ENCODE measurements around the gene PCNT. TPM values are rescaled to one million over a fixed set of nuclear protein-coding genes. Genes with fewer than 3 reads are reported as not detected.

PCNT gene
- total RNA-seq, 4 donors from 2014 or later: 42.8 to 58.6 (median 45.9) TPM

DNA sequence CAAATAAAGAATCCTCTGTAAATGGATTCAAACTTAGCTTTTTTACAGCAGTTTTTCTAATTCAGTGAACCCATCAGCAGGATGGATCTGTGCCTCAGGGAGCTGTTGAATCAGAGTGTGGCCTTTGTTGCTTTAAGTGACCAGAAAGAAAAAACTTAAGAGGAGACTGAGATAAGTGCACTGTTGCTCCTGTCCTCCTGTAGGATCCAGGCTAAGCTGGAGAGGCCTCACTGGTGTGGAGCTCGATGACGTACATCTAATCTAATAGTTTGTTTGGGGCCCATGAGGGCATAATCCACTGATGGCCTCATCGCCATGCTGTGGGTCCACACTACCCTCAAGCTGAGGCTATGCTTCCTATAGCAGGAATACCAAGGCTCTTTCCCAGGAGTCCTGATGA, 145.3 kb downstream of the PCNT start:
- Histone ChIP-seq H3K9me3 (no peaks in the 10 kb centered on the region), H3K36me3 (peaks cover 0 to 7% (median 0%) of the 10 kb centered on the region in 3 donors), H3K27ac (no peak overlapping the region), H3K4me1 (peaks cover 0 to 20% (median 2%) of the 10 kb centered on the region in 4 donors), H3K27me3 (no peaks in the 10 kb centered on the region), H3K4me3 (no peak overlapping the region)
- 81 to 84% methylated on average over 3 of the region's 3 CpGs for whole genome bisulfite sequencing, 2 donors
- no peak for DNase-seq (ENCODE audit: low spot score in 2 of 2)
- TF ChIP-seq CTCF (IDR thresholded peaks at IDR 0.05) (no peak), EP300 (IDR thresholded peaks at IDR 0.05) (no peak), POLR2A (IDR thresholded peaks at IDR 0.05) (no peak)

DNA sequence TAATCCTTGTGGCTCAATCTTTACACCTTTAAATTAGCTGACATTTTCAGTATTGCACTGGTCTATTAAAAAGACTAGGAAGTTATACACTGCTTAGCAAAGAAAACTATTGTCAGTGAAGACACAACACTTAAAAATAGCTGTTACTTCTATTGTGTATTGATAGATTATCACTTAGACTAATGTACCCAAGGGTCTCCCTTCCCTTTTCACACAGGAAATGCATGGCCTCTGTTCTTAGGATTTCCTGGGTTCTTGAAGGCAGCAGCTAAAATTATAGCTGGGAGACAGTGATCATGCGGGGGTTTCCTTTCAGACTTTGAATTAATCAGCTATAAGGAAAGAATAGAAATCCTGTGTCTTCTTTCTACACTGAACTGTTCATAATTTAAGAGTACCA, 147.6 kb downstream of the PCNT start:
- Histone ChIP-seq H3K4me1 (peaks cover 0 to 11% (median 2%) of the 10 kb centered on the region in 4 donors), H3K27ac (no peak overlapping the region), H3K27me3 (no peaks in the 10 kb centered on the region), H3K36me3 (peaks cover 0 to 7% (median 0%) of the 10 kb centered on the region in 3 donors), H3K4me3 (no peak overlapping the region), H3K9me3 (no peaks in the 10 kb centered on the region)
- no peak for DNase-seq (ENCODE audit: low spot score in 2 of 2)
- 59 to 74% methylated on average over 1 of the region's 1 CpG for WGBS, 2 donors
- TF ChIP-seq CTCF (IDR thresholded peaks at IDR 0.05): no peak
- no peak for TF ChIP-seq EP300 (IDR thresholded peaks at IDR 0.05)
- TF ChIP-seq POLR2A (IDR thresholded peaks at IDR 0.05): no peak

DNA sequence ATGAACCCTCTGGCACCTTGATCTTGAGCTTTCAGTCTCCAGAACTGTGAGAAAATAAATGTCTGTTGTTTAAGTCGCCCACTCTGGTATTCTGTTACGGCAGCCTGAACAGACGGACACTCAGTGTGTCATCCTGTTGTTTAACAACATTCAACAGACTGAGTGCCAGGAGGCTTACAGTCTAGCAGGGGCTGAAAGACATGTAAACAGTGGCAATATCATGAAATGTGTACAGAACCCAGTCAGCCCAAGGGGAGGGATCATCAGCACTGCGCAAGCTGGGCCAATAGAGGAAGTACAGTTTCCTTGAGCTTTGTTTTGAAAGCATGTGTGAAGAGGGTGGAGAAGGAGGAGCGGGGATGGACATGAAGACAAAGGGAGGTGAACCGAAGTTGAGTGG, 148.3 kb downstream of the PCNT start:
- DNase-seq (ENCODE audit: low spot score in 2 of 2): no peak
- no peak for TF ChIP-seq POLR2A (IDR thresholded peaks at IDR 0.05)
- TF ChIP-seq CTCF (IDR thresholded peaks at IDR 0.05): no peak
- TF ChIP-seq EP300 (IDR thresholded peaks at IDR 0.05): no peak
- peaks cover 0 to 11% (median 2%) of the 10 kb centered on the region in 4 donors for H3K4me1 ChIP-seq
- H3K27ac ChIP-seq: no peak overlapping the region
- H3K36me3 ChIP-seq: peaks cover 0 to 7% (median 0%) of the 10 kb centered on the region in 3 donors
- WGBS, 2 donors: 76 to 85% methylated on average over 6 of the region's 6 CpGs
- H3K4me3 ChIP-seq: no peak overlapping the region
- H3K27me3 ChIP-seq: no peaks in the 10 kb centered on the region
- no peaks in the 10 kb centered on the region for H3K9me3 ChIP-seq

- Histone ChIP-seq H3K36me3 (peaks cover 0 to 3% (median 0%) of the 10 kb centered on the region in 3 donors), H3K27ac (no peak overlapping the region), H3K4me3 (no peak overlapping the region), H3K4me1 (peaks cover 0 to 11% (median 2%) of the 10 kb centered on the region in 4 donors), H3K9me3 (no peaks in the 10 kb centered on the region), H3K27me3 (no peaks in the 10 kb centered on the region)
- WGBS, 2 donors: 87 to 93% methylated on average over 2 of the region's 2 CpGs
- no peak for DNase-seq (ENCODE audit: low spot score in 2 of 2)
- no peak for TF ChIP-seq EP300 (IDR thresholded peaks at IDR 0.05)
- TF ChIP-seq CTCF (IDR thresholded peaks at IDR 0.05): no peak
- TF ChIP-seq POLR2A (IDR thresholded peaks at IDR 0.05): no peak
These were observed 150.4 kb downstream of the PCNT start for GRCh38 chr21:46474382-46474781.

DNA sequence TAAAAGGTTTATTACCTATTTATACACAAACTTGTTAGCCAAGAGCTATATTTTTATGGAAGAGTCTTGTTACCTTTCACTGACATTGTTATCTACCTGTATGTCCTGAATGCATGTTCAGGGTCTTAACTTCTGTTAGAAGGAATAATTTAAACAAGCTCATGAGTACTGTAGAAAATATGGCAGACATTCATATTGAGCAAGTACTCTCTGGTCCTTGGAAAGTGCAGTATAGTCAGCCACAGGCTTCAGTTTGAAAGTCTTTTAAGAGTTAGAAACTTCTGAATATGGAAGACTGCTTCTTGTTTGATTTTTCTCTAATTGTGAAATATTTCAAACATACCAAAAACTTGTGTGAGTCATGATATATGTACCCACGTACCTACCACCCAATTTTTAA, 151.3 kb downstream of the PCNT start:
- WGBS, 2 donors: 93% methylated on average over 1 of the region's 1 CpG
- no peak overlapping the region for H3K4me3 ChIP-seq
- TF ChIP-seq CTCF (IDR thresholded peaks at IDR 0.05) (no peak), EP300 (IDR thresholded peaks at IDR 0.05) (no peak), POLR2A (IDR thresholded peaks at IDR 0.05) (no peak)
- H3K36me3 ChIP-seq: no peaks in the 10 kb centered on the region
- no peaks in the 10 kb centered on the region for H3K9me3 ChIP-seq
- H3K27ac ChIP-seq: no peak overlapping the region
- H3K27me3 ChIP-seq: no peaks in the 10 kb centered on the region
- DNase-seq (ENCODE audit: low spot score in 2 of 2): no peak
- H3K4me1 ChIP-seq: peaks cover 0 to 11% (median 2%) of the 10 kb centered on the region in 4 donors

Data from tibial nerve (tissue), 4 donors.